NCI-H82 (cell line): ENCODE measurements around the gene TTC24.

Experiments used
- DNase-seq: peaks from one replicate; lab custom pipeline; 2025; lab: John Stamatoyannopoulos, UW

The TTC24 gene

GRCh38 chr1:156554971-156555370 lies 24.6 kb upstream of the TTC24 start:
- DNase-seq = no peak

GRCh38 chr1:156555715-156556114 lies 23.8 kb upstream of the TTC24 start:
- DNase-seq = no peak

- no peak for DNase-seq
These were observed 23.2 kb upstream of the TTC24 start for GRCh38 chr1:156556354-156556753.

GRCh38 chr1:156559086-156559796 lies 20.3 kb upstream of the TTC24 start:
- DNase-seq = no peak

GRCh38 chr1:156559797-156560385 lies 19.6 kb upstream of the TTC24 start:
- DNase-seq = peak; percentile 72

- peak; percentile 96 for DNase-seq
These were observed 18.8 kb upstream of the TTC24 start for GRCh38 chr1:156560585-156561163.

GRCh38 chr1:156565519-156565918 lies 14.0 kb upstream of the TTC24 start:
- DNase-seq = no peak

GRCh38 chr1:156566436-156566835 lies 13.1 kb upstream of the TTC24 start:
- DNase-seq = no peak

GRCh38 chr1:156571261-156571852 lies 8.2 kb upstream of the TTC24 start:
- DNase-seq = no peak

GRCh38 chr1:156571919-156572662 lies 7.4 kb upstream of the TTC24 start, which contains the start of gene IQGAP3:
IQGAP3 (minus strand) TSS chr1:156572565; CDS start chr1:156572529, 36 bp downstream.
- DNase-seq = peak; percentile 94

- DNase-seq = no peak
These were observed 6.9 kb upstream of the TTC24 start for GRCh38 chr1:156572663-156573018.

GRCh38 chr1:156574039-156574633 lies 5.4 kb upstream of the TTC24 start:
- peak; percentile 62 for DNase-seq

GRCh38 chr1:156577550-156577949 lies 2.0 kb upstream of the TTC24 start:
- peak; percentile 49 for DNase-seq

GRCh38 chr1:156578055-156578454 lies 1.5 kb upstream of the TTC24 start:
- peak; percentile 39 for DNase-seq

- DNase-seq = no peak
These were observed 2.3 kb downstream of the TTC24 start for GRCh38 chr1:156581661-156582387.

GRCh38 chr1:156582388-156583017 lies 3.0 kb downstream of the TTC24 start:
- DNase-seq = no peak

GRCh38 chr1:156583821-156584622 lies 4.5 kb downstream of the TTC24 start:
- peak; percentile 96 for DNase-seq

GRCh38 chr1:156584813-156585212 lies 5.3 kb downstream of the TTC24 start:
- DNase-seq = peak; percentile 76

- no peak for DNase-seq
These were observed 6.8 kb downstream of the TTC24 start for GRCh38 chr1:156586323-156586722.
